DOHH2 (cell line): ENCODE results near the gene THSD8.
A peak's percentile ranks its signal among the peaks of the same experiment; 100 is the strongest.

ENCODE experiments used
- H3F3A ChIP-seq: fragments of 200-600 bp; sonication (generic), shearing (Covaris generic); 2 replicates; pipeline ENCODE4 v1.6.0; 2016; ENCODE audit warnings: antibody characterized with exemption, mild to moderate bottlenecking; ENCODE audit not compliant: control insufficient read depth, insufficient read depth
- H3K27ac ChIP-seq: fragments of 200-600 bp; sonication (generic); 2 replicates; pipeline ENCODE4 v1.5.1; 2014; ENCODE audit warnings: low read depth, mild to moderate bottlenecking, low read length, moderate library complexity
- H3K27me3 ChIP-seq: fragments of 200-600 bp; sonication (generic); 2 replicates; pipeline ENCODE4 v1.6.1; 2014; ENCODE audit warnings: mild to moderate bottlenecking, low read length, mixed read lengths; ENCODE audit not compliant: control insufficient read depth
- H3K36me3 ChIP-seq: fragments of 200-600 bp; sonication (generic); 2 replicates; pipeline ENCODE4 v1.6.1; 2014; ENCODE audit warnings: mild to moderate bottlenecking, low read length, moderate library complexity, mixed read lengths; ENCODE audit not compliant: control insufficient read depth
- H3K4me1 ChIP-seq: fragments of 200-600 bp; sonication (generic); 2 replicates; pipeline ENCODE4 v1.6.1; 2014; ENCODE audit warnings: mild to moderate bottlenecking, low read length, mixed read lengths; ENCODE audit not compliant: control insufficient read depth
- H3K4me2 ChIP-seq: fragments of 200-600 bp; sonication (generic); 2 replicates; pipeline ENCODE4 v1.6.0; 2014; ENCODE audit warnings: mild to moderate bottlenecking, low read length, moderate library complexity
- H3K4me3 ChIP-seq: fragments of 200-600 bp; sonication (generic); 2 replicates; pipeline ENCODE4 v1.5.1; 2014; ENCODE audit warnings: mild to moderate bottlenecking, low read length, mixed read lengths
- H3K79me2 ChIP-seq: fragments of 200-600 bp; sonication (generic); 2 replicates; pipeline ENCODE4 v1.6.1; 2014; ENCODE audit warnings: mild to moderate bottlenecking, low read length, mixed read lengths; ENCODE audit not compliant: control insufficient read depth
- H3K9me2 ChIP-seq: fragments of 200-600 bp; sonication (generic); replicated peaks from 2 replicates; pipeline ENCODE4 v1.6.1; 2014; ENCODE audit warnings: mild to moderate bottlenecking, low read length, mixed read lengths; ENCODE audit not compliant: control insufficient read depth
- H3K9me3 ChIP-seq: fragments of 200-600 bp; sonication (generic); 2 replicates; pipeline ENCODE4 v1.6.1; 2014; ENCODE audit warnings: antibody characterized with exemption, low read length, mixed read lengths; ENCODE audit not compliant: control insufficient read depth, insufficient read depth
- H4K20me1 ChIP-seq: fragments of 200-600 bp; sonication (generic); 2 replicates; pipeline ENCODE4 v1.6.0; 2014; ENCODE audit warnings: low read depth, mild to moderate bottlenecking, antibody characterized with exemption, low read length, moderate library complexity; ENCODE audit not compliant: control insufficient read depth, insufficient read depth
- EZH2phosphoT487 ChIP-seq: fragments of 200-600 bp; sonication (generic); IDR thresholded peaks from 2 replicates; pipeline ENCODE4 v1.6.1; 2017; ENCODE audit warnings: borderline replicate concordance, mild to moderate bottlenecking, antibody characterized with exemption, low read length, moderate library complexity, mixed read lengths
- TF ChIP-seq, protein P1 (sequence below): fragments of 200-600 bp; sonication (generic); IDR thresholded peaks from one replicate; pipeline ENCODE4 v1.5.1; 2014; ENCODE audit warnings: antibody characterized with exemption, mild to moderate bottlenecking, low read depth, low read length; ENCODE audit not compliant: poor library complexity, severe bottlenecking

The THSD8 gene

DNA sequence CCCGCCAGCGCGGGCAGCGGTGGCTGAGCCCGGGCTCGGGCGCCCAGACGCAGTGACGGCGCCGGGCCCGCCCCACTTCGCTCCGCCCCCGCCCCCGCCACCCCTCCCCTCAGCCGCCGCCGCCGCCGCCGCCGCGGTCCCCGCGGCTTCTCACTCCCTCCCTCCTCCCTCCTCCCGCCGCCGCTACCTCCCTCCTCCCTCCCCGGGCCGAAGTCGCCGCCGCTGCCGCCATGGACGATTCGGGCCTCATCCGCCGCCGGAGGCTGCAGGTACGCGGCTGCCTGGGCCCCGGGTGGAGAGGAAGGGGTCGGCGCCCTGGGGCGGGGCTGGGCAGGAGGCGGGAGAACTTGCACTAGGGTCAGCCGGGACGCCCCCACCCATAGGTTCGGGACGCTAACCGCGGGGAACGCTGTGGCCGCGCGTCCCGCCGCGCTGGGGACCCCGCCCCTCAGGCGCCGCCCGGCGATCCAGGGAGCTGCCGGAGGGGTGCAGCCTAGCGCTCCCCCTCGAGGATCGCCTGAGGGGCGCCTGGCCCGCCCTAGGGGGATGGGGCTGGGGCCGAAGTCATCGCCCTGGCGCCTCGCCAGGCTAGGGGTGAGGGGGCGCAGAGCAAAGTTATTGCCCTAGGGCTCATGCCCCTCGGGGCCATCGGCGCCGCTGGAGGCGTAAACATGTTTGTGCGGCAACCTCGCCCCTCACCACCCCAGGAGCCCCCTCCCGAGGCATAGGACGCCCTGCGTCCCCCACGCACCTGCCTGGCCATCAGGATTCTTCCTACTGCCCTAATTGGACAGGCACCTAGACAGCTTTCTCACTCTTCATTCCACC, 32.1 kb downstream of the THSD8 start:
- H4K20me1 ChIP-seq, result no peaks in the 10 kb centered on the region
- no peaks in the 10 kb centered on the region for H3K9me2 ChIP-seq

DNA sequence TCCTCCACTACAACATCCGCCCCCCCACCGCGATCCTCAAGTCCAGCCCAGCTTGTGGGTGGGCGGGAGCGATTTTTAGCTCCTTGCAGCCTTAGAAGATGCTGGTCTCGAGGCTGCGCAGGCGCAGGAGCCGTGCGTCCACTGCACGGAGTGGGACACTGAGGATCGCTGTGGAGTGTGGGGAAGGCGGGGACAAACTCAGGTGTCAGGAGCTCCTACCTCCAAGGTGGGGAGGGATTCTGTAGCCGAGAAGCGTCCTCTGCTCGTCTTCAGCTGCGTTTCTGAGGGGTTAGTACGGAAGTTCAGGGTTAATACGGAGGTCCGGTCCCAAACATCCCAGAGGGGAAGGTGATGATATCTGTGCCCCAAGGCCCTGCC, 32.7 kb downstream of the THSD8 start, which contains the start of gene RTBDN:
TSS of gene RTBDN (minus strand) at position 14 of the 378 bp plus-strand sequence. CDS start 4,600 bp downstream, outside the sequence.
- H3K4me1 ChIP-seq, result peaks cover 55% of the 10 kb centered on the region

More for the DNA sequence above, 32.1 kb downstream of the THSD8 start:
- peaks cover 36% of the 10 kb centered on the region for H3K27me3 ChIP-seq
- no peaks in the 10 kb centered on the region for H3K9me3 ChIP-seq
- H3K4me2 ChIP-seq, result peak overlapping the region; percentile 71
- H3K36me3 ChIP-seq, result no peaks in the 10 kb centered on the region
- H3K27ac ChIP-seq, result no peak overlapping the region
- no peaks in the 10 kb centered on the region for H3K79me2 ChIP-seq
- peak overlapping the region; percentile 73 for H3K4me3 ChIP-seq
- peaks cover 49% of the 10 kb centered on the region for H3K4me1 ChIP-seq
- TF ChIP-seq, protein P1, sequence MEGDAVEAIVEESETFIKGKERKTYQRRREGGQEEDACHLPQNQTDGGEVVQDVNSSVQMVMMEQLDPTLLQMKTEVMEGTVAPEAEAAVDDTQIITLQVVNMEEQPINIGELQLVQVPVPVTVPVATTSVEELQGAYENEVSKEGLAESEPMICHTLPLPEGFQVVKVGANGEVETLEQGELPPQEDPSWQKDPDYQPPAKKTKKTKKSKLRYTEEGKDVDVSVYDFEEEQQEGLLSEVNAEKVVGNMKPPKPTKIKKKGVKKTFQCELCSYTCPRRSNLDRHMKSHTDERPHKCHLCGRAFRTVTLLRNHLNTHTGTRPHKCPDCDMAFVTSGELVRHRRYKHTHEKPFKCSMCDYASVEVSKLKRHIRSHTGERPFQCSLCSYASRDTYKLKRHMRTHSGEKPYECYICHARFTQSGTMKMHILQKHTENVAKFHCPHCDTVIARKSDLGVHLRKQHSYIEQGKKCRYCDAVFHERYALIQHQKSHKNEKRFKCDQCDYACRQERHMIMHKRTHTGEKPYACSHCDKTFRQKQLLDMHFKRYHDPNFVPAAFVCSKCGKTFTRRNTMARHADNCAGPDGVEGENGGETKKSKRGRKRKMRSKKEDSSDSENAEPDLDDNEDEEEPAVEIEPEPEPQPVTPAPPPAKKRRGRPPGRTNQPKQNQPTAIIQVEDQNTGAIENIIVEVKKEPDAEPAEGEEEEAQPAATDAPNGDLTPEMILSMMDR, result peak; percentile 12
- no peak for TF ChIP-seq EZH2phosphoT487
- peaks cover 14% of the 10 kb centered on the region for H3F3A ChIP-seq

DNA sequence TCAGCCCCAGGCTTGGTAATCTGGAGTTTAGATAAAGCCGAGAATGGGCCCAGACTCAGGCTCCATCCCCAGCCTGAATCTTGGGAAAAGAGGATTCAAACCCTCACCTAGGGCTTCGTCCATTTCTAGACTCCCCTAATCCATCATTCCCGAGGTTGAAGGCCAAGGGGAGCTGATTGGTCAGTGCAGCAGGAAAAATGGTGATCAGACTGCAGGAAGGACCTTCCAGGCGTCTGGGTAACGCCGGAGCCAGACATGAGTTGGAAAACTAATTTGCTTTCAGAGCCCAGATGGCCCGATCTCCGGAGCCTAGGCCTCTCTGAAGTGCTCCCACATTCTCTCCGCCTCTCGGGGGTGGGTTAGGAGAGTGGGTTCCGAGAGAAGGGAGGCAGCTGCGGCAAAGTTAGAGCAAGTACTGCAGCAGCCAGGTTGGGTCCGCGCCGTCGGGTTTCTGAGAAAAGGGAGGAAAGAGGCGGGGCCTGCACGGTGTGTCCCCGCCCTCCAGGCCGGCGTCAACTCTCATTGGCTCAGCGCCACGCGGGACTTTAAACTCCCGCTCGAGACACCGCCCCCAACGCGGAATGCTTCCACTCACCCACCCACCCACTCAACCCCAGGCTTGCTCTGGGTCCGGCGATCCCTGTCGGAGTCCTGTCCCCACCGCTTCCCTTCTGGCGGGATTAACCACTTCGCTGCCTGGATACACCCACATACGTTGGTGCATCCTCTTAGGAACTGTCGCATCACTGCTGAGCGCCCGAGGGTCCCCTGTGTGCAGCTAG, 33.3 kb downstream of the THSD8 start:
- Histone ChIP-seq H3K27me3 (peaks cover 42% of the 10 kb centered on the region), H3K4me1 (peaks cover 59% of the 10 kb centered on the region), H3K36me3 (no peaks in the 10 kb centered on the region), H4K20me1 (peaks cover 4% of the 10 kb centered on the region; the same call in 1 of the 2 replicates), H3K79me2 (no peaks in the 10 kb centered on the region), H3K9me2 (no peaks in the 10 kb centered on the region), H3K4me2 (peak overlapping the region; percentile 67), H3K27ac (no peak overlapping the region), H3K9me3 (no peaks in the 10 kb centered on the region), H3F3A (peaks cover 24% of the 10 kb centered on the region), H3K4me3 (peak overlapping the region; percentile 65)
- no peak for TF ChIP-seq EZH2phosphoT487
- TF ChIP-seq, protein P1, result no peak

More for the DNA sequence above, 32.7 kb downstream of the THSD8 start, which contains the start of gene RTBDN:
- H4K20me1 ChIP-seq, result no peaks in the 10 kb centered on the region
- peak within 1 kb of the TSS; percentile 71 for H3K4me2 ChIP-seq
- peak within 1 kb of the TSS; percentile 73 for H3K4me3 ChIP-seq
- no peaks in the 10 kb centered on the region for H3K36me3 ChIP-seq
- H3K9me2 ChIP-seq, result no peaks in the 10 kb centered on the region
- H3K9me3 ChIP-seq, result no peaks in the 10 kb centered on the region
- no peaks in the 10 kb centered on the region for H3K79me2 ChIP-seq
- H3F3A ChIP-seq, result peaks cover 18% of the 10 kb centered on the region
- peaks cover 42% of the 10 kb centered on the region for H3K27me3 ChIP-seq
- H3K27ac ChIP-seq, result no peak within 1 kb of the TSS
- TF ChIP-seq, protein P1, result no peak
- TF ChIP-seq EZH2phosphoT487, result no peak
